Bronchial epithelial cell (primary cell): Measurements from ENCODE around the gene EMX1. TPM values are rescaled to one million over a fixed set of nuclear protein-coding genes. Genes with fewer than 3 reads are reported as not detected.

Source experiments
- DNase-seq: peaks from one replicate; pipeline ENCODE4 v3.0.0-alpha.2; 2010; ENCODE audit warnings: low read depth
- FAIRE-seq: peaks from 2 replicates; lab custom pipeline; 2011; peaks lifted over from hg19 to GRCh38; lab: Jason Lieb, UNC
- H3K27me3 ChIP-seq: 2 replicates; pipeline ENCODE4 v1.5.1; 2011; ENCODE audit warnings: low read length; ENCODE audit not compliant: control insufficient read depth, insufficient read depth
- H3K36me3 ChIP-seq: 2 replicates; pipeline ENCODE4 v1.5.1; 2011; ENCODE audit warnings: low read length; ENCODE audit not compliant: control insufficient read depth, insufficient read depth
- H3K4me3 ChIP-seq: 2 replicates; pipeline ENCODE4 v1.5.1; 2011; ENCODE audit warnings: mild to moderate bottlenecking, low read depth, low read length, control low read depth
- total RNA-seq: library from RNA; depleted of rRNA; stranded (reverse); fragments of >200 nt; gene quantifications from 2 replicates; pipeline ENCODE4 v1.2.1, GENCODE V29; 2014
- TF ChIP-seq, protein P1 (sequence below): IDR thresholded peaks from 2 replicates; pipeline ENCODE4 v1.5.1; 2011; ENCODE audit warnings: mild to moderate bottlenecking, moderate library complexity, low read length, control low read depth, inconsistent platforms; ENCODE audit not compliant: insufficient read depth, severe bottlenecking

Gene EMX1
- total RNA-seq, 1 donor from 2014 or later: 0.26 TPM

DNA sequence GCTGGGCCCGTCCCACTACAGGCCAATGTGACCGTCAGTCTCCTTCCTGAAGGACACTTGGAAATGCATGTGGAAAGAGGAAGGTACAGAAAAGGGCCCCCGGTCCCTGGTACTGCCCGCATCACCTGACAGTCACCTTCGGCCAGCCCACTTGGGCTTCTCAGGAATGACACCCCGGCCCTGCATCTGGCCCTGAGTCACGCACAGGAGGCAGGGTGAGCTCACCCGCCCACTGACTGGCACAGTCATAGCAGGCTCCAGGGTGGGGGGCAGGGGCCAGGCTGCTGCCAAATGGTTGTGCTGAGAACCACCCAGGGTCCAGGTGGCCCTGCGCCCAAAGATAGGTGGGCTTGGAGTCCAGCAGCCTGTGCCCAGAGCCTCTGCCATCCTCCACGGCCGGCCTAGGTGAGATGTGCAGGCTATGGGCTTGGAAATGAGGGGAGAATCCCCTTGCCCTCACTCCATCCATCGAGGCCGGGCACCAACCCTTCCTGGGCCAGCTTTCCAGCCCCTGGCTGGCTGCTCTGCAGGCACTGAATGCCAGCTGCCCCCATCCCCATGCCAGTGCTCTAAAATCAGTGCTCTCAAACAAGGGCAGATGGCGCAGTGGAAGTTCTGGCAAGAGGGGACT is 14.1 kb downstream of the EMX1 start:
- Histone ChIP-seq H3K4me3 (no peak overlapping the region), H3K27me3 (peaks cover 24% of the 10 kb centered on the region), H3K36me3 (no peaks in the 10 kb centered on the region)
- TF ChIP-seq, protein P1, sequence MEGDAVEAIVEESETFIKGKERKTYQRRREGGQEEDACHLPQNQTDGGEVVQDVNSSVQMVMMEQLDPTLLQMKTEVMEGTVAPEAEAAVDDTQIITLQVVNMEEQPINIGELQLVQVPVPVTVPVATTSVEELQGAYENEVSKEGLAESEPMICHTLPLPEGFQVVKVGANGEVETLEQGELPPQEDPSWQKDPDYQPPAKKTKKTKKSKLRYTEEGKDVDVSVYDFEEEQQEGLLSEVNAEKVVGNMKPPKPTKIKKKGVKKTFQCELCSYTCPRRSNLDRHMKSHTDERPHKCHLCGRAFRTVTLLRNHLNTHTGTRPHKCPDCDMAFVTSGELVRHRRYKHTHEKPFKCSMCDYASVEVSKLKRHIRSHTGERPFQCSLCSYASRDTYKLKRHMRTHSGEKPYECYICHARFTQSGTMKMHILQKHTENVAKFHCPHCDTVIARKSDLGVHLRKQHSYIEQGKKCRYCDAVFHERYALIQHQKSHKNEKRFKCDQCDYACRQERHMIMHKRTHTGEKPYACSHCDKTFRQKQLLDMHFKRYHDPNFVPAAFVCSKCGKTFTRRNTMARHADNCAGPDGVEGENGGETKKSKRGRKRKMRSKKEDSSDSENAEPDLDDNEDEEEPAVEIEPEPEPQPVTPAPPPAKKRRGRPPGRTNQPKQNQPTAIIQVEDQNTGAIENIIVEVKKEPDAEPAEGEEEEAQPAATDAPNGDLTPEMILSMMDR: no peak
- FAIRE-seq (no peak), DNase-seq (peak; percentile 81)

- Histone ChIP-seq H3K36me3 (no peaks in the 10 kb centered on the region), H3K27me3 (peaks cover 20% of the 10 kb centered on the region), H3K4me3 (no peak overlapping the region)
- TF ChIP-seq, protein P1: no peak
- FAIRE-seq (no peak), DNase-seq (peak; percentile 33)
Observed at GRCh38 chr2:72932045-72932740, 14.9 kb downstream of the EMX1 start.

GRCh38 chr2:72932805-72933204 is 15.5 kb downstream of the EMX1 start:
- Histone ChIP-seq H3K4me3 (no peak overlapping the region), H3K27me3 (peaks cover 19% of the 10 kb centered on the region), H3K36me3 (no peaks in the 10 kb centered on the region)
- FAIRE-seq: no peak
- no peak for DNase-seq
- TF ChIP-seq, protein P1: no peak

DNA sequence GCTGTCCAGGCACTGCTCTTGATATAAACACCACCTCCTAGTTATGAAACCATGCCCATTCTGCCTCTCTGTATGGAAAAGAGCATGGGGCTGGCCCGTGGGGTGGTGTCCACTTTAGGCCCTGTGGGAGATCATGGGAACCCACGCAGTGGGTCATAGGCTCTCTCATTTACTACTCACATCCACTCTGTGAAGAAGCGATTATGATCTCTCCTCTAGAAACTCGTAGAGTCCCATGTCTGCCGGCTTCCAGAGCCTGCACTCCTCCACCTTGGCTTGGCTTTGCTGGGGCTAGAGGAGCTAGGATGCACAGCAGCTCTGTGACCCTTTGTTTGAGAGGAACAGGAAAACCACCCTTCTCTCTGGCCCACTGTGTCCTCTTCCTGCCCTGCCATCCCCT is 15.9 kb downstream of the EMX1 start:
- TF ChIP-seq, protein P1: no peak
- FAIRE-seq (no peak), DNase-seq (no peak)
- Histone ChIP-seq H3K36me3 (no peaks in the 10 kb centered on the region), H3K27me3 (peaks cover 15% of the 10 kb centered on the region), H3K4me3 (no peak overlapping the region)

- no peak for DNase-seq
- FAIRE-seq: no peak
- no peak overlapping the region for H3K4me3 ChIP-seq
- TF ChIP-seq, protein P1: no peak
- H3K27me3 ChIP-seq: peaks cover 10% of the 10 kb centered on the region
- no peaks in the 10 kb centered on the region for H3K36me3 ChIP-seq
Observed at GRCh38 chr2:72933646-72934151, 16.4 kb downstream of the EMX1 start.
